SK-N-SH treated with all-trans-retinoic acid at 6 μM for 48 hours (cell line): ENCODE measurements around the gene ULK4.

Source experiments
- ATAC-seq: fragments of 200-7000 bp; cut with Tn5 transposase; 3 replicates; pipeline ENCODE4 v1.9.1; 2020; ENCODE audit warnings: mild to moderate bottlenecking, moderate library complexity
- BACH2 ChIP-seq: fragments of 250-450 bp; sonication (Bioruptor Pico); IDR thresholded peaks from 2 replicates; pipeline ENCODE4 v1.9.0; 2021; ENCODE audit warnings: mild to moderate bottlenecking, borderline replicate concordance
- CSDC2 ChIP-seq: fragments of 250-450 bp; sonication (Bioruptor Pico); IDR thresholded peaks from 2 replicates; pipeline ENCODE4 v1.5.0; 2020; ENCODE audit warnings: mild to moderate bottlenecking, moderate library complexity
- GLIS3 ChIP-seq: fragments of 250-450 bp; sonication (Bioruptor Pico); IDR thresholded peaks from 2 replicates; pipeline ENCODE4 v1.5.0; 2020; ENCODE audit warnings: mild to moderate bottlenecking, moderate library complexity
- ISL1 ChIP-seq: fragments of 250-450 bp; sonication (Bioruptor Pico); IDR thresholded peaks from 2 replicates; pipeline ENCODE4 v2.1.2; 2022; ENCODE audit warnings: mild to moderate bottlenecking, moderate library complexity
- OSR1 ChIP-seq: fragments of 250-450 bp; sonication (Bioruptor Pico); IDR thresholded peaks from 2 replicates; pipeline ENCODE4 v1.8.0; 2022; ENCODE audit warnings: moderate library complexity, mild to moderate bottlenecking, inconsistent platforms
- PPARA ChIP-seq: fragments of 250-450 bp; sonication (Bioruptor Pico); IDR thresholded peaks from 2 replicates; pipeline ENCODE4 v1.5.0; 2020; ENCODE audit warnings: mild to moderate bottlenecking, borderline replicate concordance
- RARB ChIP-seq: fragments of 250-450 bp; sonication (Bioruptor Pico); IDR thresholded peaks from 2 replicates; pipeline ENCODE4 v1.8.0; 2021; ENCODE audit warnings: mild to moderate bottlenecking, moderate library complexity
- SNAI2 ChIP-seq: fragments of 250-450 bp; sonication (Bioruptor Pico); IDR thresholded peaks from 2 replicates; pipeline ENCODE4 v1.5.0; 2020; ENCODE audit warnings: mild to moderate bottlenecking, moderate library complexity
- TCF4 ChIP-seq: fragments of 250-450 bp; sonication (Bioruptor Pico); IDR thresholded peaks from 2 replicates; pipeline ENCODE4 v1.8.0; 2021; ENCODE audit warnings: mild to moderate bottlenecking, moderate library complexity, borderline replicate concordance
- TOX ChIP-seq: fragments of 250-450 bp; sonication (Bioruptor Pico); IDR thresholded peaks from 2 replicates; pipeline ENCODE4 v1.8.0; 2021; ENCODE audit warnings: mild to moderate bottlenecking, moderate library complexity, borderline replicate concordance
- ZC3H10 ChIP-seq: fragments of 250-450 bp; sonication (Bioruptor Pico); IDR thresholded peaks from 2 replicates; pipeline ENCODE4 v1.5.1; 2021; ENCODE audit warnings: mild to moderate bottlenecking, moderate library complexity
- ZFP3 ChIP-seq: fragments of 250-450 bp; sonication (Bioruptor Pico); IDR thresholded peaks from 2 replicates; pipeline ENCODE4 v1.5.0; 2020; ENCODE audit warnings: mild to moderate bottlenecking, moderate library complexity
- ZFP30 ChIP-seq: fragments of 450-650 bp; formaldehyde crosslinking; IDR thresholded peaks from 2 replicates; pipeline ENCODE4 v1.5.0; 2022; ENCODE audit warnings: mild to moderate bottlenecking, moderate library complexity
- ZNF565 ChIP-seq: fragments of 450-650 bp; formaldehyde crosslinking; conservative IDR thresholded peaks from 2 replicates; pipeline ENCODE4 v1.5.0; 2020; ENCODE audit warnings: low read depth, mild to moderate bottlenecking, moderate library complexity
- ZNF8 ChIP-seq: fragments of 450-650 bp; formaldehyde crosslinking; IDR thresholded peaks from 2 replicates; pipeline ENCODE4 v1.5.0; 2020; ENCODE audit warnings: mild to moderate bottlenecking, moderate library complexity
- TF ChIP-seq, protein P1 (sequence below): fragments of 250-450 bp; sonication (Bioruptor Pico); IDR thresholded peaks from 2 replicates; pipeline ENCODE4 v1.5.1; 2021; ENCODE audit warnings: mild to moderate bottlenecking, moderate library complexity
- TF ChIP-seq, protein P2 (sequence below): fragments of 250-450 bp; sonication (Bioruptor Pico); IDR thresholded peaks from 2 replicates; pipeline ENCODE4 v1.8.0; 2021; ENCODE audit warnings: low read depth, mild to moderate bottlenecking, moderate library complexity, borderline replicate concordance
- TF ChIP-seq, protein P3 (sequence below): fragments of 250-450 bp; sonication (Bioruptor Pico); IDR thresholded peaks from 2 replicates; pipeline ENCODE4 v1.5.1; 2020; ENCODE audit warnings: low read depth, mild to moderate bottlenecking, moderate library complexity

Gene ULK4

DNA sequence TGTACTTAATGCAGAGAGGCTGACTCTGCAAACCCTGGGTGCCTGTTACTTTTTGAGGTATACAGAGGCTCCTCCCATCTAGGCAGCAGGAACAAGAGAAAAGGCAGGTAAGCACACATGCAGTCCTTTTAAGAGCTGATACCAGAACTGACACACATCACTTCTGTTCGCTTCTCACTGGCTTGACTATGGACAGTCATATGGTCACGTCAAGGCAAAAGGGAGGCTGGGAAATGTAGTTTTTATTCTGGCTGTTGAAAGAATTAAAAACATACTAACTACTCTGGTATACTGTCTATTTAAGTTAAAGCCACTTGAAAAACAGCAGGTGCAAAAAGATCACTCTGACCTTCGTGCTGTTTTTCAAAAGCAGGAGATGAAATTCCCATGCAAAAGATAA, 544.3 kb downstream of the ULK4 start (continued):
- TF ChIP-seq, protein P1, sequence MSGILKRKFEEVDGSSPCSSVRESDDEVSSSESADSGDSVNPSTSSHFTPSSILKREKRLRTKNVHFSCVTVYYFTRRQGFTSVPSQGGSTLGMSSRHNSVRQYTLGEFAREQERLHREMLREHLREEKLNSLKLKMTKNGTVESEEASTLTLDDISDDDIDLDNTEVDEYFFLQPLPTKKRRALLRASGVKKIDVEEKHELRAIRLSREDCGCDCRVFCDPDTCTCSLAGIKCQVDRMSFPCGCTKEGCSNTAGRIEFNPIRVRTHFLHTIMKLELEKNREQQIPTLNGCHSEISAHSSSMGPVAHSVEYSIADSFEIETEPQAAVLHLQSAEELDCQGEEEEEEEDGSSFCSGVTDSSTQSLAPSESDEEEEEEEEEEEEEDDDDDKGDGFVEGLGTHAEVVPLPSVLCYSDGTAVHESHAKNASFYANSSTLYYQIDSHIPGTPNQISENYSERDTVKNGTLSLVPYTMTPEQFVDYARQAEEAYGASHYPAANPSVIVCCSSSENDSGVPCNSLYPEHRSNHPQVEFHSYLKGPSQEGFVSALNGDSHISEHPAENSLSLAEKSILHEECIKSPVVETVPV (CRISPR knock-in tag) = no peak
- TF ChIP-seq TCF4 (CRISPR knock-in tag) (no peak), ZFP3 (CRISPR knock-in tag) (no peak), ZC3H10 (CRISPR knock-in tag) (no peak), RARB (no peak), BACH2 (CRISPR knock-in tag) (no peak), ZFP30 (CRISPR knock-in tag) (no peak), ZNF8 (CRISPR knock-in tag) (no peak), TOX (CRISPR knock-in tag) (no peak), ISL1 (CRISPR knock-in tag) (no peak)
- TF ChIP-seq, protein P2, sequence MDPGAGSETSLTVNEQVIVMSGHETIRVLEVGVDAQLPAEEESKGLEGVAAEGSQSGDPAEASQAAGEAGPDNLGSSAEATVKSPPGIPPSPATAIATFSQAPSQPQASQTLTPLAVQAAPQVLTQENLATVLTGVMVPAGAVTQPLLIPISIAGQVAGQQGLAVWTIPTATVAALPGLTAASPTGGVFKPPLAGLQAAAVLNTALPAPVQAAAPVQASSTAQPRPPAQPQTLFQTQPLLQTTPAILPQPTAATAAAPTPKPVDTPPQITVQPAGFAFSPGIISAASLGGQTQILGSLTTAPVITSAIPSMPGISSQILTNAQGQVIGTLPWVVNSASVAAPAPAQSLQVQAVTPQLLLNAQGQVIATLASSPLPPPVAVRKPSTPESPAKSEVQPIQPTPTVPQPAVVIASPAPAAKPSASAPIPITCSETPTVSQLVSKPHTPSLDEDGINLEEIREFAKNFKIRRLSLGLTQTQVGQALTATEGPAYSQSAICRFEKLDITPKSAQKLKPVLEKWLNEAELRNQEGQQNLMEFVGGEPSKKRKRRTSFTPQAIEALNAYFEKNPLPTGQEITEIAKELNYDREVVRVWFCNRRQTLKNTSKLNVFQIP (CRISPR knock-in tag) = no peak

DNA sequence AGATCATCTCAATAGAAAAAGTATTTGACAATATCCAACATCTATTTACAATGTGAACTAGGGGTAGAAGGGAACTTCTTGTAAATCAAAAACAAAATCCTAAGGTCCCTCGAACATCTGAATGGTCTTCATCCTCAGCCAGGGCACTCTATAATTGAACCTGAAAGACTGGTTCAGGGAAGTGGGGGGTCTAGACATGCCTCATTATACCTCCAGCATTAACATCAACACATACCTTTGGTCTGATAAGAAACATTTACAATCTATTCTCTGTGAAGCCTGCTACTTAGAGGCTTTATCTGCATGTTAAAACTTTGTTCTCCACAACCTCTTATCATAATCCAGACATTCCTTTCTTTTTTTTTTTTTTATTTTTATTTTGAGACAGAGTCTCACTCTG, 550.8 kb downstream of the ULK4 start:
- TF ChIP-seq GLIS3 (CRISPR knock-in tag) (no peak), ZNF565 (no peak), ZFP3 (CRISPR knock-in tag) (no peak), ZC3H10 (CRISPR knock-in tag) (no peak), BACH2 (CRISPR knock-in tag) (no peak), ISL1 (CRISPR knock-in tag) (no peak), TOX (CRISPR knock-in tag) (no peak), PPARA (no peak)
- TF ChIP-seq, protein P1 (CRISPR knock-in tag) = no peak
- TF ChIP-seq, protein P2 (CRISPR knock-in tag) = no peak
- TF ChIP-seq, protein P3, sequence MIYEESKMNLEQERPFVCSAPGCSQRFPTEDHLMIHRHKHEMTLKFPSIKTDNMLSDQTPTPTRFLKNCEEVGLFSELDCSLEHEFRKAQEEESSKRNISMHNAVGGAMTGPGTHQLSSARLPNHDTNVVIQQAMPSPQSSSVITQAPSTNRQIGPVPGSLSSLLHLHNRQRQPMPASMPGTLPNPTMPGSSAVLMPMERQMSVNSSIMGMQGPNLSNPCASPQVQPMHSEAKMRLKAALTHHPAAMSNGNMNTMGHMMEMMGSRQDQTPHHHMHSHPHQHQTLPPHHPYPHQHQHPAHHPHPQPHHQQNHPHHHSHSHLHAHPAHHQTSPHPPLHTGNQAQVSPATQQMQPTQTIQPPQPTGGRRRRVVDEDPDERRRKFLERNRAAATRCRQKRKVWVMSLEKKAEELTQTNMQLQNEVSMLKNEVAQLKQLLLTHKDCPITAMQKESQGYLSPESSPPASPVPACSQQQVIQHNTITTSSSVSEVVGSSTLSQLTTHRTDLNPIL (CRISPR knock-in tag) = no peak
- no peak for ATAC-seq

DNA sequence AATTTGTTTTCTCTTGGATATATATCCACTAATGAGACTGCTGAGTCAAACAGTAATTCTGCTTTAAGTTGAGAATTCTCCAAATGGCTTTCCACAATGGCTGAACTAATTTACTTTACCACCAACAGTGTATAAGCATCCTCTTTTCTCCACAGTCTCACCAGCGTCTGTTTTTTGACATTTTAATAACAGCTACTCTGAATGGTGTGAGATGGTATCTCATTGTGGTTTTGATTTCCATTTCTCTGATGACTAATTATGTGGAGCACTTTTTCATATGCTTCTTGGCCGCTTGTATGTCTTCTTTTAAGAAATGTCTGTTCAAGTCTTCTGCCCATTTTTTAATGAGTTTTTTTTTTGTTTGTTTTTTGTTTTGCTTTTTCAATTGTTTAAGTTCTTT, 556.4 kb downstream of the ULK4 start:
- TF ChIP-seq ZFP3 (CRISPR knock-in tag) = no peak
- TF ChIP-seq, protein P2 (CRISPR knock-in tag) = no peak
- no peak for TF ChIP-seq RARB
- TF ChIP-seq ZC3H10 (CRISPR knock-in tag) = no peak
- TF ChIP-seq GLIS3 (CRISPR knock-in tag) = no peak
- TF ChIP-seq ZNF8 (CRISPR knock-in tag) = no peak
- TF ChIP-seq SNAI2 (CRISPR knock-in tag) = no peak
- TF ChIP-seq, protein P1 (CRISPR knock-in tag) = no peak
- no peak for TF ChIP-seq ZNF565
- no peak for TF ChIP-seq ISL1 (CRISPR knock-in tag)
- TF ChIP-seq, protein P3 (CRISPR knock-in tag) = no peak
- no peak for TF ChIP-seq TOX (CRISPR knock-in tag)
- TF ChIP-seq OSR1 (CRISPR knock-in tag) = no peak
- TF ChIP-seq CSDC2 = no peak
- no peak for ATAC-seq
